Natural killer cell (primary cell): Measurements from ENCODE around the gene SEMA3A. TPM values are rescaled to one million over a fixed set of nuclear protein-coding genes. Genes with fewer than 3 reads are reported as not detected.
"Not testable (repeated sequence)": the region's sequence is repeated elsewhere in the genome, so short reads cannot be mapped to it uniquely, and the experiment has no call there.

ENCODE experiments used
- ATAC-seq, 3 donors: fragments of 150-1000 bp in 2 of 3; fragments of 200-7000 bp in 1 of 3; cut with Tn5 transposase; 1 replicate in 1 of 3; 2 replicates in 2 of 3; pipeline ENCODE4 v1.10.0; 2021; ENCODE audit warnings: mild to moderate bottlenecking in 2 of 3, moderate library complexity in 2 of 3
- DNase-seq, 2 donors: peaks; one replicate each; pipeline versions ENCODE4 v3.0.0 to v3.0.0-alpha.2; 2013 to 2021; ENCODE audit warnings: mixed read lengths in 1 of 2
- H3K27ac ChIP-seq: one replicate; pipeline ENCODE4 v1.5.1; 2013; ENCODE audit warnings: mild to moderate bottlenecking, low read length
- H3K27me3 ChIP-seq: one replicate; pipeline ENCODE4 v1.6.1; 2013; ENCODE audit warnings: low read length; ENCODE audit not compliant: control insufficient read depth, insufficient read depth
- H3K36me3 ChIP-seq: one replicate; pipeline ENCODE4 v1.6.1; 2013; ENCODE audit warnings: low read length; ENCODE audit not compliant: control insufficient read depth, insufficient read depth
- H3K4me1 ChIP-seq: one replicate; pipeline ENCODE4 v1.6.1; 2013; ENCODE audit warnings: low read length; ENCODE audit not compliant: control insufficient read depth, insufficient read depth
- H3K4me3 ChIP-seq: one replicate; pipeline ENCODE4 v1.5.1; 2013; ENCODE audit warnings: low read length
- H3K9me3 ChIP-seq: one replicate; pipeline ENCODE4 v1.6.1; 2013; ENCODE audit warnings: low read length; ENCODE audit not compliant: control insufficient read depth, insufficient read depth
- H3K27ac Mint-ChIP-seq, 2 donors: one replicate each; pipeline ENCODE4 v1.8.0; 2022; ENCODE audit warnings: mild to moderate bottlenecking in 2 of 2, mixed read lengths in 2 of 2, moderate library complexity in 1 of 2
- H3K27me3 Mint-ChIP-seq, 2 donors: one replicate each; pipeline ENCODE4 v1.8.0; 2022; ENCODE audit warnings: low read depth in 2 of 2, mixed read lengths in 2 of 2
- H3K36me3 Mint-ChIP-seq: one replicate; pipeline ENCODE4 v1.8.0; 2022; ENCODE audit warnings: mixed read lengths
- H3K4me1 Mint-ChIP-seq, 2 donors: one replicate each; pipeline ENCODE4 v1.8.0; 2022; ENCODE audit warnings: mixed read lengths in 2 of 2
- H3K4me3 Mint-ChIP-seq: one replicate; pipeline ENCODE4 v1.8.0; 2022; ENCODE audit warnings: mild to moderate bottlenecking, moderate library complexity, mixed read lengths
- H3K9me3 Mint-ChIP-seq, 2 donors: one replicate each; pipeline ENCODE4 v1.8.0; 2022; ENCODE audit warnings: mixed read lengths in 2 of 2
- WGBS: methylation state at CpG from one replicate; pipeline ENCODE4 v1.1.7; 2013; ENCODE audit warnings: missing lambda C conversion rate; ENCODE audit not compliant: insufficient coverage; 5-methylcytosine and 5-hydroxymethylcytosine counted together
- intact Hi-C: fragments of 100-400 bp; cut with micrococcal nuclease; formaldehyde crosslinking; loops from one replicate; pipeline ENCODE4 v1.14.2; 2022
- total RNA-seq, 4 donors: library from RNA; stranded (reverse); fragments of 120-200 nt in 1 of 4; gene quantifications; one replicate each; pipeline versions ENCODE4 v1.2.3 to v1.2.4, GENCODE V29; 2013 to 2022
- TF ChIP-seq, protein P1 (sequence below): fragments of 200-600 bp; IDR thresholded peaks from one replicate; pipeline ENCODE4 v1.8.0; 2022; ENCODE audit warnings: antibody characterized with exemption

Gene SEMA3A
- total RNA-seq, 3 donors from 2014 or later (not counting 1 experiment from before 2014, with no cell fraction given) = 0.13 to 0.21 TPM; not detected in 1

- no peaks in the 10 kb centered on the region for H3K4me1 ChIP-seq
- DNase-seq (no peak), ATAC-seq (no peak)
- H3K9me3 Mint-ChIP-seq = peaks cover 4% of the 10 kb centered on the region in 2 donors
- intact Hi-C loops = no loop called here
- H3K4me3 ChIP-seq = no peak overlapping the region
- no peaks in the 10 kb centered on the region for H3K27me3 ChIP-seq
- TF ChIP-seq, protein P1, sequence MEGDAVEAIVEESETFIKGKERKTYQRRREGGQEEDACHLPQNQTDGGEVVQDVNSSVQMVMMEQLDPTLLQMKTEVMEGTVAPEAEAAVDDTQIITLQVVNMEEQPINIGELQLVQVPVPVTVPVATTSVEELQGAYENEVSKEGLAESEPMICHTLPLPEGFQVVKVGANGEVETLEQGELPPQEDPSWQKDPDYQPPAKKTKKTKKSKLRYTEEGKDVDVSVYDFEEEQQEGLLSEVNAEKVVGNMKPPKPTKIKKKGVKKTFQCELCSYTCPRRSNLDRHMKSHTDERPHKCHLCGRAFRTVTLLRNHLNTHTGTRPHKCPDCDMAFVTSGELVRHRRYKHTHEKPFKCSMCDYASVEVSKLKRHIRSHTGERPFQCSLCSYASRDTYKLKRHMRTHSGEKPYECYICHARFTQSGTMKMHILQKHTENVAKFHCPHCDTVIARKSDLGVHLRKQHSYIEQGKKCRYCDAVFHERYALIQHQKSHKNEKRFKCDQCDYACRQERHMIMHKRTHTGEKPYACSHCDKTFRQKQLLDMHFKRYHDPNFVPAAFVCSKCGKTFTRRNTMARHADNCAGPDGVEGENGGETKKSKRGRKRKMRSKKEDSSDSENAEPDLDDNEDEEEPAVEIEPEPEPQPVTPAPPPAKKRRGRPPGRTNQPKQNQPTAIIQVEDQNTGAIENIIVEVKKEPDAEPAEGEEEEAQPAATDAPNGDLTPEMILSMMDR = no peak
- 43% methylated on average over 1 of the region's 2 CpGs for WGBS
- no peaks in the 10 kb centered on the region for H3K36me3 Mint-ChIP-seq
- no peaks in the 10 kb centered on the region for H3K36me3 ChIP-seq
- H3K4me1 Mint-ChIP-seq = no peaks in the 10 kb centered on the region
- H3K9me3 ChIP-seq = no peaks in the 10 kb centered on the region
- H3K27me3 Mint-ChIP-seq = no peaks in the 10 kb centered on the region
- no peak overlapping the region for H3K27ac ChIP-seq
- no peak overlapping the region for H3K27ac Mint-ChIP-seq
- H3K4me3 Mint-ChIP-seq = no peak overlapping the region
Measured at GRCh38 chr7:84218681-84219080, 24.1 kb upstream of the SEMA3A start.

DNA sequence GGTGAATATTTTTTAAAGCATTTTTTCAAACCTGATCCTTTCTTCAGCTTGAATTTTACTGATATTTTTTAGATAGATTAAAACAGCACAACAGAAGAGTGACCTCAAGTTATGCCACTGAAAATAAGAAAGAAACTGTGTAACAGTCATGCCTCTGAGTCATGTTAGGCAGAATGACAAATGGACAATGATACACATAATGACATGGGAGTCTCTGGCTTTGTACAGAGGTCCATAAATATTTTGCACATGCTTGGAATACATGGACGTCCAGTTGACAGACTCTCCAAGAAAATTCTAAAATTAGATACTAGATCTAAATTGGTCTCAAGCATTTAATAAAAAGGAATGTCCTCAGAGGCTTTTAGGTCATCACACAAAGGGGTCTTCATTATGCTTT lies 21.9 kb upstream of the SEMA3A start:
- H3K4me3 ChIP-seq = no peak overlapping the region
- TF ChIP-seq, protein P1 = no peak
- H3K36me3 Mint-ChIP-seq = no peaks in the 10 kb centered on the region
- H3K36me3 ChIP-seq = no peaks in the 10 kb centered on the region
- 100% methylated on average over 1 of the region's 1 CpG for WGBS
- no peak overlapping the region for H3K27ac ChIP-seq
- H3K4me1 ChIP-seq = no peaks in the 10 kb centered on the region
- intact Hi-C loops = no loop called here
- DNase-seq = no peak
- no peak overlapping the region for H3K27ac Mint-ChIP-seq
- no peaks in the 10 kb centered on the region for H3K27me3 ChIP-seq
- H3K4me3 Mint-ChIP-seq = no peak overlapping the region
- no peaks in the 10 kb centered on the region for H3K9me3 ChIP-seq
- no peak for ATAC-seq
- no peaks in the 10 kb centered on the region for H3K4me1 Mint-ChIP-seq
- peaks cover 4 to 6% of the 10 kb centered on the region in 2 donors for H3K9me3 Mint-ChIP-seq
- no peaks in the 10 kb centered on the region for H3K27me3 Mint-ChIP-seq

GRCh38 chr7:84214757-84215156 lies 20.2 kb upstream of the SEMA3A start:
- H3K4me3 ChIP-seq, H3K9me3 Mint-ChIP-seq, H3K27ac Mint-ChIP-seq, ATAC-seq, H3K27ac ChIP-seq, H3K4me1 ChIP-seq, H3K9me3 ChIP-seq, H3K36me3 ChIP-seq, H3K4me1 Mint-ChIP-seq, H3K27me3 ChIP-seq, DNase-seq, H3K27me3 Mint-ChIP-seq, intact Hi-C loops, H3K36me3 Mint-ChIP-seq, H3K4me3 Mint-ChIP-seq: not testable (repeated sequence)
- 88% methylated on average over 6 of the region's 6 CpGs for WGBS

- 92% methylated on average over 3 of the region's 3 CpGs for WGBS
- ATAC-seq (no peak), DNase-seq (no peak)
- TF ChIP-seq, protein P1 = no peak
- Mint-ChIP-seq H3K27ac (no peak overlapping the region), H3K4me3 (no peak overlapping the region), H3K9me3 (peaks cover 5 to 7% of the 10 kb centered on the region in 2 donors), H3K36me3 (no peaks in the 10 kb centered on the region), H3K4me1 (no peaks in the 10 kb centered on the region), H3K27me3 (no peaks in the 10 kb centered on the region)
- Histone ChIP-seq H3K4me3 (no peak overlapping the region), H3K27ac (no peak overlapping the region), H3K27me3 (no peaks in the 10 kb centered on the region), H3K4me1 (no peaks in the 10 kb centered on the region), H3K9me3 (no peaks in the 10 kb centered on the region), H3K36me3 (no peaks in the 10 kb centered on the region)
- intact Hi-C loops = no loop called here
Measured at GRCh38 chr7:84210301-84210700, 15.7 kb upstream of the SEMA3A start.
